Measurements from ENCODE around the gene RBM5. TPM values are rescaled to one million over a fixed set of nuclear protein-coding genes. Genes with fewer than 3 reads are reported as not detected.
A peak's percentile ranks its signal among the peaks of the same experiment; 100 is the strongest.

RBM5 gene
- polyA plus RNA-seq, 1 of the 3 experiments (the other 2 are of a cell fraction): 113 TPM

DNA sequence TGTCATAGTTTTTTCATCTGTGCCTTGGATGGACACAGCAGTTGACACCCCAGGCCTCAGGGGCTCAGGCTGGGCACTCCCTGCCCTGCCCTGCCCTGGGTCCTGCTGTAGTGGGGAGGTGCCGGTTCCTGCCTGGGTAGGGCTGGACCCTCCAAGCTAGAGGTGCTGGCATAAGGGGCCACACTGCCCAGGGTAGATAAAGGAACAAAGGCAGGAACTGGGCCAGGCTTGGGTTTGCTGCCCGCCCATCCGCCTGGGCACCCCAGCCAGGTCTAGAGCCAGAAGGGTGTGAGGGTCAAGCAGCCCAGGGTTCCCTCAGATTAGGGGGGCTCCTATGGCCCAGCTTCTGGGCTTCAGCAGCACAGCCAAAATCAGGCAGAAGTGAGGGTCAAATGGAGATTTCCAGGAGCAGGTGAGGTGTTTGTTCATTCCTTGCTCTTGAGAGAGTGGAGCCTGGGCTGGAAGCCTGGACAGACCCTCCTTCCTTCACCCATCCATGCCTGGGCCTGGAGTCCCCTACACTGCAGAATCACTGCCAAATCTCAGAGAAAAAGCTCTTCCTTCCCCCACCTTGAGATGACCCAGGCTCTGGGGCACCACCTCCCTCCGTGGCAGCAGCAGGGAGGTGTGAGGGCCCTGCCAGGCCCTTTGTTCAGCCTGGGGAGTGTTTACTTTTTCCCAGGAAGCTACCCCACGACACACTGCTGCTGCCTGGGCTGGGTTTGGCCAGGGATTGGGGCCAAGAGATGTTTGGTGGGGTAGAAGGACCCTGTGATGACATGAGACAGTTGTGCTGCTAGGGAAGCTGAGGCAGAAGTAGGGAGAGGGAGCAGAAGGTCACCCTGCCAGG is 73.5 kb downstream of the RBM5 start:
- Histone ChIP-seq H3K4me2 (peak overlapping the region; percentile 11; the same call in 1 of the 2 replicates), H3K9me2 (no peaks in the 10 kb centered on the region), H3K4me3 (ENCODE audit: low read depth in 2 of 2, low read length in 1 of 2) (no peak overlapping the region), H3K27me3 (ENCODE audit: insufficient read depth) (no peaks in the 10 kb centered on the region), H4K20me1 (ENCODE audit: insufficient read depth) (no peaks in the 10 kb centered on the region), H3K9ac (no peak overlapping the region), H3K79me2 (ENCODE audit: insufficient read depth) (peaks cover 14% of the 10 kb centered on the region; the same call in 1 of the 2 replicates), H3K27ac (ENCODE audit: low read depth in 2 of 2, low read length in 1 of 2) (peak overlapping the region in 1 of 2 experiments; percentile 82; a peak in 2 of 4 replicates), H3F3A (replicated peaks; ENCODE audit: insufficient read depth) (peaks cover 18% of the 10 kb centered on the region), H3K9me3 (no peaks in the 10 kb centered on the region), H3K36me3 (replicated peaks in 1 of 2; ENCODE audit: control insufficient read depth in 1 of 2, insufficient read depth in 2 of 2, low read length in 1 of 2) (peaks cover 0 to 3% of the 10 kb centered on the region in 2 experiments), H3K4me1 (ENCODE audit: control insufficient read depth in 1 of 2, insufficient read depth in 2 of 2, low read depth in 1 of 2, low read length in 1 of 2) (peaks cover 29 to 66% of the 10 kb centered on the region in 2 experiments; a peak in 3 of 4 replicates), H2AFZ (ENCODE audit: low read depth) (no peak overlapping the region)
- ChIA-PET CTCF (interaction anchor here (0.8 to 1.5 kb wide), 7 partner anchors 14 to 84 kb away, joined by 3 to 4 read pairs (median 3); no protein-coding TSS in a partner anchor), POLR2A (no interaction called here)
- no peak for DNase-seq
- WGBS (ENCODE audit: low lambda C conversion rate): 61% methylated on average over 3 of the region's 5 CpGs
- TF ChIP-seq, protein P1, sequence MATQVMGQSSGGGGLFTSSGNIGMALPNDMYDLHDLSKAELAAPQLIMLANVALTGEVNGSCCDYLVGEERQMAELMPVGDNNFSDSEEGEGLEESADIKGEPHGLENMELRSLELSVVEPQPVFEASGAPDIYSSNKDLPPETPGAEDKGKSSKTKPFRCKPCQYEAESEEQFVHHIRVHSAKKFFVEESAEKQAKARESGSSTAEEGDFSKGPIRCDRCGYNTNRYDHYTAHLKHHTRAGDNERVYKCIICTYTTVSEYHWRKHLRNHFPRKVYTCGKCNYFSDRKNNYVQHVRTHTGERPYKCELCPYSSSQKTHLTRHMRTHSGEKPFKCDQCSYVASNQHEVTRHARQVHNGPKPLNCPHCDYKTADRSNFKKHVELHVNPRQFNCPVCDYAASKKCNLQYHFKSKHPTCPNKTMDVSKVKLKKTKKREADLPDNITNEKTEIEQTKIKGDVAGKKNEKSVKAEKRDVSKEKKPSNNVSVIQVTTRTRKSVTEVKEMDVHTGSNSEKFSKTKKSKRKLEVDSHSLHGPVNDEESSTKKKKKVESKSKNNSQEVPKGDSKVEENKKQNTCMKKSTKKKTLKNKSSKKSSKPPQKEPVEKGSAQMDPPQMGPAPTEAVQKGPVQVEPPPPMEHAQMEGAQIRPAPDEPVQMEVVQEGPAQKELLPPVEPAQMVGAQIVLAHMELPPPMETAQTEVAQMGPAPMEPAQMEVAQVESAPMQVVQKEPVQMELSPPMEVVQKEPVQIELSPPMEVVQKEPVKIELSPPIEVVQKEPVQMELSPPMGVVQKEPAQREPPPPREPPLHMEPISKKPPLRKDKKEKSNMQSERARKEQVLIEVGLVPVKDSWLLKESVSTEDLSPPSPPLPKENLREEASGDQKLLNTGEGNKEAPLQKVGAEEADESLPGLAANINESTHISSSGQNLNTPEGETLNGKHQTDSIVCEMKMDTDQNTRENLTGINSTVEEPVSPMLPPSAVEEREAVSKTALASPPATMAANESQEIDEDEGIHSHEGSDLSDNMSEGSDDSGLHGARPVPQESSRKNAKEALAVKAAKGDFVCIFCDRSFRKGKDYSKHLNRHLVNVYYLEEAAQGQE (IDR thresholded peaks at IDR 0.05; ENCODE audit: low read depth, low read length): no peak
- TF ChIP-seq GATA2 (CRISPR knock-in tag; IDR thresholded peaks at IDR 0.05): no peak
- no peak for TF ChIP-seq GABPA (IDR thresholded peaks at IDR 0.05; ENCODE audit: low read depth)
- no peak for TF ChIP-seq NFIC (IDR thresholded peaks at IDR 0.05; ENCODE audit: borderline replicate concordance)
- no peak for TF ChIP-seq FOSL2 (IDR thresholded peaks at IDR 0.05; ENCODE audit: borderline replicate concordance, low read depth)
- TF ChIP-seq FOXJ3 (CRISPR knock-in tag; IDR thresholded peaks at IDR 0.05): no peak
- TF ChIP-seq RFX5 (IDR thresholded peaks at IDR 0.05; ENCODE audit: low read length): no peak
- no peak for TF ChIP-seq CHD2 (IDR thresholded peaks at IDR 0.05; ENCODE audit: low read length, partially characterized antibody)

- H3K9me2 ChIP-seq: no peaks in the 10 kb centered on the region
- H3K4me1 ChIP-seq (ENCODE audit: control insufficient read depth in 1 of 2, insufficient read depth in 2 of 2, low read depth in 1 of 2, low read length in 1 of 2): peaks cover 22 to 51% of the 10 kb centered on the region in 2 experiments; a peak in 3 of 4 replicates
- peaks cover 14% of the 10 kb centered on the region for H3K79me2 ChIP-seq (ENCODE audit: insufficient read depth)
- H2AFZ ChIP-seq (ENCODE audit: low read depth): no peak overlapping the region
- H3F3A ChIP-seq (replicated peaks; ENCODE audit: insufficient read depth): peaks cover 18% of the 10 kb centered on the region
- CTCF ChIA-PET: interaction anchor here (0.5 to 2.6 kb wide), 12 partner anchors 11 to 111 kb away, joined by 3 to 9 read pairs (median 4); no protein-coding TSS in a partner anchor
- WGBS (ENCODE audit: low lambda C conversion rate): 58% methylated on average over 2 of the region's 8 CpGs
- peak overlapping the region; percentile 69 for H3K4me2 ChIP-seq
- no peak for DNase-seq
- peak overlapping the region; percentile 18; the same call in 1 of the 2 replicates for H3K9ac ChIP-seq
- H3K27ac ChIP-seq (ENCODE audit: low read depth in 2 of 2, low read length in 1 of 2): peak overlapping the region; percentile 82; a peak in 3 of 4 replicates
- H3K4me3 ChIP-seq (ENCODE audit: low read depth in 2 of 2, low read length in 1 of 2): no peak overlapping the region
- no peaks in the 10 kb centered on the region for H3K9me3 ChIP-seq
- H4K20me1 ChIP-seq (ENCODE audit: insufficient read depth): no peaks in the 10 kb centered on the region
- no peaks in the 10 kb centered on the region for H3K27me3 ChIP-seq (ENCODE audit: insufficient read depth)
- peaks cover 0 to 3% of the 10 kb centered on the region in 2 experiments for H3K36me3 ChIP-seq (replicated peaks in 1 of 2; ENCODE audit: control insufficient read depth in 1 of 2, insufficient read depth in 2 of 2, low read length in 1 of 2)
- POLR2A ChIA-PET: interaction anchor here (1.1 kb wide), 1 partner anchor 28 kb away, joined by 3 read pairs; no protein-coding TSS in a partner anchor
- TF ChIP-seq GABPA (IDR thresholded peaks at IDR 0.05; ENCODE audit: low read depth): no peak
- no peak for TF ChIP-seq RCOR1 (IDR thresholded peaks at IDR 0.05; ENCODE audit: low read length)
- no peak for TF ChIP-seq SMC3 (IDR thresholded peaks at IDR 0.05; ENCODE audit: low read depth, low read length)
- TF ChIP-seq TEAD4 (IDR thresholded peaks at IDR 0.05; ENCODE audit: borderline replicate concordance, insufficient read depth): peak; percentile 88
- TF ChIP-seq RFX5 (IDR thresholded peaks at IDR 0.05; ENCODE audit: low read length): no peak
- TF ChIP-seq, protein P2, sequence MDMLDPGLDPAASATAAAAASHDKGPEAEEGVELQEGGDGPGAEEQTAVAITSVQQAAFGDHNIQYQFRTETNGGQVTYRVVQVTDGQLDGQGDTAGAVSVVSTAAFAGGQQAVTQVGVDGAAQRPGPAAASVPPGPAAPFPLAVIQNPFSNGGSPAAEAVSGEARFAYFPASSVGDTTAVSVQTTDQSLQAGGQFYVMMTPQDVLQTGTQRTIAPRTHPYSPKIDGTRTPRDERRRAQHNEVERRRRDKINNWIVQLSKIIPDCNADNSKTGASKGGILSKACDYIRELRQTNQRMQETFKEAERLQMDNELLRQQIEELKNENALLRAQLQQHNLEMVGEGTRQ (IDR thresholded peaks at IDR 0.05; ENCODE audit: borderline replicate concordance, low read depth, low read length): no peak
- TF ChIP-seq, protein P3, sequence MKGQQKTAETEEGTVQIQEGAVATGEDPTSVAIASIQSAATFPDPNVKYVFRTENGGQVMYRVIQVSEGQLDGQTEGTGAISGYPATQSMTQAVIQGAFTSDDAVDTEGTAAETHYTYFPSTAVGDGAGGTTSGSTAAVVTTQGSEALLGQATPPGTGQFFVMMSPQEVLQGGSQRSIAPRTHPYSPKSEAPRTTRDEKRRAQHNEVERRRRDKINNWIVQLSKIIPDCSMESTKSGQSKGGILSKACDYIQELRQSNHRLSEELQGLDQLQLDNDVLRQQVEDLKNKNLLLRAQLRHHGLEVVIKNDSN (IDR thresholded peaks at IDR 0.05; ENCODE audit: borderline replicate concordance, low read depth): no peak
- peak; percentile 82; the same call in 1 of the 2 replicates for TF ChIP-seq FOSL2 (IDR thresholded peaks at IDR 0.05; ENCODE audit: borderline replicate concordance, low read depth)
- no peak for TF ChIP-seq RAD21 (IDR thresholded peaks at IDR 0.05; ENCODE audit: low read length)
- no peak for TF ChIP-seq GATA2 (CRISPR knock-in tag; IDR thresholded peaks at IDR 0.05)
- no peak for TF ChIP-seq MXI1 (IDR thresholded peaks at IDR 0.05; ENCODE audit: low read depth, low read length)
These were observed 75.1 kb downstream of the RBM5 start for GRCh38 chr3:50163572-50164455.
